ENCODE results near the gene OSBPL6.
"Not testable (repeated sequence)": the region's sequence is repeated elsewhere in the genome, so short reads cannot be mapped to it uniquely, and the experiment has no call there.

The OSBPL6 gene

DNA sequence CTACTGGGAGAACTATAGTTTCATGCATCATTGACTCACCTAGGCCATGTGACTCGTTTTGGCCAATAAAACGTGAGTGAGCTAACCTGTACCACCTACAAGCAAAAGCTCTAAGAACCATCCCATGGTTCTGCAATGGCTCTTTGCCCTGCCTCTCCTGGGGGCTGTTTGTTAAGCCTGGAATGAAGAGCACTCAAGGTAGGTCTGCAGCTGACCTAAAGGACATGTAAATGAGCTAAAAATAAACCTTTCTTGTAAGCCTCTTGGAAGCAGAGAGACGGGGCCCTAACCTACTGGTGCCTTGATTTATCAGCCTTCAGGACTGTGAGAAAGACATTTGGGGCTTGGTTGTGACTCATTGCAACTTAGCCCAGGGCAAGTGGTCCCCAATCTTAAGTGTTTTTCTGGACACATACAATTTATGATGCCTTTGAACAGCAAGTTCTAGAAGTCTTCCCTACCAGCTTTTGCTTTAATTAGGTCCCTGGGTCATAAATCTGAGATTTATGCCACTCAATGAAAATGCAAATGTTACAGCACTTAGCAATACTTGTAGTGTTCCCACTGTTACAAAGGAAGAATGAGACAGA is 107.4 kb downstream of the OSBPL6 start:
- DNase-seq (ENCODE audit: low read depth) = no peak

DNA sequence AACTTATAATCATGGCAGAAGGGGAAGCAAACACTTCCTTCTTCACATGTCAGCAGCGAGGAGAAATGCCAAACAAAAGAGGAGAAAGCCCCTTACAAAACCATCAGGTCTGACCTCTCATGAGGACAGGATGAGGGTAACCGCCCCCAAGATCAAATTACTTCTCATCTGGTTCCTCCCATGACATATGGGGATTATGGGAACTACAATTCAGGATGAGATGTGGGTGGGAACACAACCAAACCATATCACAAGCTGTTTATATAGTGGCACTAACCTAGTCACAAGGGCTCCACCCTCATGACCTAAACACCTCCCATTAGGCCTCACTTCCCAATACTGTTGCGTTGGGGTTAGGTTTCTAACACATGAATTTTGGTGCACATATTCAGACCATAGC is 110.0 kb downstream of the OSBPL6 start:
- no peak for DNase-seq (ENCODE audit: low read depth)

DNA sequence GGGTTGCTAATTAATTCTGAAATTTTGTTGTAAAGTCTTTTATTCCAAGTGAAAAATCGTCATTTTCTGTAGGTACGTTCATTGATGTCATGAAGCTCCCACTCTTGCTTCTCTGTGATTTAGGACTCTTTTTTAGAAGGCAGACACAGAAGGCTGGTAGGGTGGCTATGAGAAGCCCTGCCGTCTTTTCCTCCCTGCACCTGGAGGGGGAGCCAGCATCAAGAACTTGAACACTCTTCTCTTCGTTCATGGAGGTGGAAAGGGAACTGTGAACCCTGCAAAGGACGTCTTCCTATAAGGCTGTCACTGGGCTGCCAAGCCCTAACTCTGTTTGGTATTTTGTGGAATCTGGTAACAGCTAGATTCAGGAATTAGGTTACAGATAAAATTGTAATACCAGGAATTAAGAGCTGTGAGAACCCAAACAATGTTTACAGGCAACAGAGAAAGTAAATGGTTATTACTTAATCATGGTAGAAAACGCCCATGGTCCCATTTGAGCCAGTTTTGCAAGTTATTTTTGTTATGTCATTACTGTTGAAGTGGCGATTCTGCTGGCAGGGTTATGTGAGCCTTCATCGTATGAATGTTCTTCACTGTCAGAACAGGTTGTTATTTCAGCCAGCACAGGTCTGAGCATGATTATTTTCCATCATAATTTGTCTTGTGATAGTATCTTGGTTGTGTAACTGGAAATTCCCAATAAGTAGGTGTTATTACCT is 112.2 kb downstream of the OSBPL6 start:
- peak; percentile 10 for DNase-seq (ENCODE audit: low read depth)

DNA sequence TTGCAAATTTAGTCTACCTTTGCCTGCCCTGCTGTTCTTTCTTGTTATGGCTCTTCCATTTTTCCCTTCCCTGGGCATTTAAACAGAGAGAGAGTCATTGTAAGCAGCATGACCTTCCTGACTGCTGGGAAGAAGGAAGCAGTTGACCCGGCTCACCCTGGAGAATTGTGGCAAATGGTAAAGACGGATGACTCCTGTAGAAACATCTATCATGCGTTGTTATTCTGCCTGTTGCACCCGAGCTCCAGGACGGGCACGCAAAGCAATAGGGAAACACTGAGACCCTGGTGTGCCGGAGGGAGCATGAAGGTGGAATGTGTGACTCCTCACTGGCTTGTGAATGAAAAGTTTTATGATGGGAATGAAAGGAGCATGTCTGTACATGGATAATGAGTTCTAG is 113.3 kb downstream of the OSBPL6 start:
- no peak for DNase-seq (ENCODE audit: low read depth)

DNA sequence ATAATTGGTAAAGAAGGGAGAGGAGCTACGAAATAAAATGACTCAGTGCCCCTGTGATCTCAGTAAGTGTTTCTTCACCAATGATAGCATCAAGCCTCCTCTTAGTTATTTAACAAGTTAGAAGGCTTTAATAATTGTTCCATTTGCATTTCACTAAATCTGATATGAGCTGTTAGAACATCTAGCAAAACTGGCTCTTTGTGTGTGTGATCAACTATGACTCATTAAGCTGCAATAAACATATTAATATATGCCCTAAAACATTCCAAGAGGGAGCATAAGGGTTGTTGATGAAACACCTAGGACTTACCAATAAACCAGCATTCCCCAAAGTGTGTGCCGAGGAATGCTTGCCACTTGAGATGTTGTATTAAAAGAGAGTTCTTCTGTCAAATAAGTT is 115.2 kb downstream of the OSBPL6 start:
- no peak for DNase-seq (ENCODE audit: low read depth)

DNA sequence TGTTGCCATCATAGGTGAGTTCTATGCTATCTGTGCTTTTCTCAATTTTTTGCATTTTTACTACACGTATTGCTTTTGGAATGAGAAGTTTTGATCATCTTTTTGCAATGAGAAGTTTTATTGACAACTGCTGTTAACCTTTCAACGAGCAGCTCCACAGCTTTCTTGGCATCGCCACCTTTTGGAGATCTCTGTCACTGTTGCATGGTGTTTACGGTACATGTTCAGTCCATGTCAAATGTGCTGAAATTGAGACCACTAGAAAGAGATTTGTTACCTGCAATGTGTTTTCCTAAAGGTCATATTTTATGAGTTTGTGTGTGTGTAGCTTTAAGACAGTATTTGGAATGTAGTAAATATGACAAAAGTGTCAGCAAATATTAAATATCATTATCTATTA is 120.8 kb downstream of the OSBPL6 start:
- DNase-seq (ENCODE audit: low read depth) = no peak

DNA sequence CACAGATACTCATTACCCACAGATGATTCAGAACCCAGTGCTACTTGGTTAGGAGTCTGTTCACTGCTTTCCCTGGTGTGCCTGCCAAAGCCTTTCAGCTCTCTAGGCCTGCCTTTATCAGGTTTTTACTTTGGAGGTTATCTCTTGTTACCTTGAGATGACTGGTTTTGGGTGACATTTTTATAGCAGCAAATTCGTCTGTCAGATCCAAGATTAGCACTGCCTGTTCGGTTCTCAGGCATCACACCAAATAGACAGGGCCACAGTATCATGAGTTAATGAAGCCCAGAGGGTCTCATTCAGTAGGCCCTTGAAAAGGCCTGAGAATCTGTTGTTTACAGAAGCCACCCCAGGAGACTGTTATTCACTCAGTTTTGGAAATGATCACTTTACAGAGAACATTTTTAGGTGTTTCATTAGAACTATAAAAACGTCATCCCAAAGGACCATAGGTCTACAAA is 121.2 kb downstream of the OSBPL6 start:
- DNase-seq (ENCODE audit: low read depth) = no peak

DNA sequence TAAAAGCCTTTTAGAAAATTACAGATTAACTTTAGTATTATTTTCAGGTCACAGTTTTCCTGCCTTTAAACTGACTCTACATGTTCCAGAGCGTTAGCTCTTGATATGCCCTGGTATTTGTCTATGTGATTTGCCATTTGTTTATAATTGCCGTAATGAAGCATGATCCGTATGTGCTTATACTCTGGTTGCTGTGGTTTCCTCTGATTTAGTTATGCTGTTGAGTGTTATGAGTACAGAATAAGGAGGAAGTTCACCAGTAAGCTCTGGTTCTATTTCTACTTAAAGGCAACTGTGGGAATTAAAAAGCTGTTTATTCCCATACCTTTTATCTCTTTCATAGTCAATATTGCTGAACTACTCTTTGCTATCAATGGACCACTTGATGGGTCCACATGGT is 123.5 kb downstream of the OSBPL6 start:
- DNase-seq (ENCODE audit: low read depth) = no peak

DNA sequence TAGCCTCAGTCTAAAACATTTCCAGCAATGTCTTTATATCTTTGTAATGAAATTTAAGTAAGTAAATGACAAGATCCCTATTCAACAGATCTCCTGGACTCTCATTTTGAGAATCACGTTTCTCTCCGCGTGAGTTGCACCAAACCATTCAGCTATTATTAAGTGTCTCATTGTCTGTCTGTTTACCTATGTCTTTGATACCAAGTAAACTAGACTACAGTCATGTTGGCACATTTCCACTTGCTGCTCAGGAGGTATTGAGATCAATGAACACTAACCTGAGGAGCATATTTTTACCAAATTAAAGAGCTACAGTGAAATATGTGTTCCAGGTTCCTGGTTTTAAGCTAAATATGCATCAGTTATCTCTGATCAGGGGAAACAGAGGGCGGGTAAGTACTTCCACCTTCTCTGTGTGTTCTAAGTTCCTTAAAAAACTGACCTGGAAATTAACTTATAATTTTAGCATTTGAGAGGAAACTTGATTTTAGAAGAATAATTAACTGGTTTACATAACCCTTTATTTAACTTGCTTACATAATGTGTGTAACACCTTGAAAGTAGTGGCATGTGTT is 125.8 kb downstream of the OSBPL6 start:
- no peak for DNase-seq (ENCODE audit: low read depth)

DNA sequence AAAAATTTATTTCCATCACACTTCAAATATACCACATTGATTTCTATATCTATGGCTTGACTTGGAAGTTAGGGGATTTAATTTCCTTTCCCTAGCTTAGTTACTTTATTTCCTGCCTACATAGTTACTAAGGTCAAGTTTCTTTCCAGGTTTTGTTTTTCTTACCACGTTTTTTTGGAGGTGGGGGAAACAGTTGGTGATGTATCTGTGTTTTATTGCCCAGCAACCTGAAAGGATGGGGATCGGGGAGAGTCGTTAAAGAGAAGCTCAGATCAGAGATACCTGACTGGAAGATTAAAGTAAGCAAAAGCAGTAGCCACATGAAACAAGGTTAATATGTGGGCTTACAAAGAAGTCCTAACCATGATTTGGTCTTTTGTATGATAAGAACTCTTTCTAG is 127.8 kb downstream of the OSBPL6 start:
- DNase-seq (ENCODE audit: low read depth) = no peak

DNA sequence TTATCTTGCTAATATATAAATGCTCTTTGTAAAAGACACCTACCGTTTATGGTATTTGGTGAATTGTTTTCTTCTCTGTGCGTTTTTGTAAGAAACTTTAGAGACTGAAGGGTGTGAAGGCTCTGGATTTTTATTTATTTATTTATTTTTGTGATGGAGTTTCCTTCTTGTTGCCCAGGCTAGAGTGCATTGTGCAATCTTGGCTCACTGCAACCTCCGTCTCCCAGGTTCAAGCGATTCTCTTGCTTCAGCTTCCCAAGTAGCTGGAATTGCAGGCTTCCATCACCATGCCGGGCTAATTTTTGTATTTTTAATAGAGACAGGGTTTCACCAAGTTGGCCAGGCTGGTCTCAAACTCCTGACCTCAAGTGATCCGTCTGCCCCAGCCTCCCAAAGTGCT is 129.0 kb downstream of the OSBPL6 start:
- DNase-seq (ENCODE audit: low read depth) = not testable (repeated sequence)

DNA sequence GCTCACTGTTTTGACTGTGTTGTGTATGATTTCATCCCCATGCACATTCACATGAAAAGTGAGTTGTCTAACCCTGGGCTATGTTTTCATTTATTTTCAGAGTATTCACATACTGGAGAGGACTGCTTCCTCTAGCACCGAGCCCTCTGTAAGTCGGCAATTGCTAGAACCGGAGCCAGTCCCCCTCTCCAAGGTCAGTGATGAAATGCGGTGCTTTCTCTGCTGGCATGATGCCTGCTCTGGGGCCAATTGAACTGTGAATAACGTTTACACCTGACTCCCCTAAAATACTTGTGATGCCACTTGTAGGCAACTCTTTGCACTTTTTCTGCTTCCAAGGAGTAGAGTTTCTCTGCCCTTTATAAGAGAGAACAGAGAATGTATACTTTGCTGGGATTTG is 129.8 kb downstream of the OSBPL6 start:
- DNase-seq (ENCODE audit: low read depth) = no peak

DNA sequence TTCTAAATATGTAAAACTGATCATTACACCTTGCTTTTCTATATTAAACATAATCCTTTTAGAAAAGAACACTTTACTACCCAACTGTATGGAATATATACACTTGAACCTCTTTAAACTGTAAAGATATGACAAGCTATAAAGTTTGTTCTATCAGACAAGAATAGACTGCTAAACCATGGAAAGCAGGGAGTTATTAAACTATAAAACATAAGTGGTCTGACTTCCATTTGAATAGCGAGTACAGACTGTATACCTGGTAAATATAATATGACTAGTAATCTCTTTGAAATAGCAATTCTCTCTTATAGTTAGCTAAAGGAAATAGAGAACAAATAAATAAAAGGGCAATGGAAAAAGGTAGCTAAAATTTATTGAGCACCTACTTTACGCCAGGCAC is 131.0 kb downstream of the OSBPL6 start:
- no peak for DNase-seq (ENCODE audit: low read depth)

DNA sequence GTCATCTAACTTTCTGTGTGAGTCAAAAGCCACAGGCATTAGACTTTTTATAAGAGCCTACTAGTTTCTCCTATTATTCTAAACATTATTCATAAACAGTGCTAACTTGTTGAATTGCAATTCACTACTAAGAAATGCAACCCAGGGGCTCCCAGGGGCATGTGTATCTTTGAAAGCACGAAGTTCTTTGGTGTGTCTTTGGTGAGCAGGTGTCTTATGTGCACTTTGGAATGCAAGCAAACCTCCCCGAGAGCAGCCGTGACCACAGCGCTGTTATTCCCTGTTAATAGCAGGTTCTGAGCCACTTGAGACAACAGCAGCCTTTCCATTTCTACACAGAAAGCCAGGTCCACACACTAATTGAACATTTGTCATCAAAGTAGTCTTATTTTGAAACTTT is 133.2 kb downstream of the OSBPL6 start:
- DNase-seq (ENCODE audit: low read depth) = no peak

DNA sequence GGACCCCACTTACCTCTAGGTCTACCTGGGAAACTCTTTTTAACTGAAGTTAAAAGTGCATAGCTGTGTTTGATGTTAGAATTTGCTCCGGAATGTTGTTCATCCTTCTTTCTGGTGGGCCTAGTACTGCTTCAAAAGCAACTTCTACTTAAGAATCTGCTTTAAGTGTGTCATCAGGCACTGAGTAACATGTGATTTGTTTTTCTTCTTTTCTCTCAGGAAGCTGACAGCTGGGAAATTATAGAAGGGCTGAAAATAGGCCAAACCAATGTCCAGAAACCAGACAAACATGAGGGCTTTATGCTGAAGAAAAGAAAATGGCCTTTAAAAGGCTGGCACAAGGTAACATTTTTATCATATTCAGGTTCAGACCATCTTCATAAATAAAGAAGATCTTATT is 133.7 kb downstream of the OSBPL6 start:
- DNase-seq (ENCODE audit: low read depth) = no peak

DNA sequence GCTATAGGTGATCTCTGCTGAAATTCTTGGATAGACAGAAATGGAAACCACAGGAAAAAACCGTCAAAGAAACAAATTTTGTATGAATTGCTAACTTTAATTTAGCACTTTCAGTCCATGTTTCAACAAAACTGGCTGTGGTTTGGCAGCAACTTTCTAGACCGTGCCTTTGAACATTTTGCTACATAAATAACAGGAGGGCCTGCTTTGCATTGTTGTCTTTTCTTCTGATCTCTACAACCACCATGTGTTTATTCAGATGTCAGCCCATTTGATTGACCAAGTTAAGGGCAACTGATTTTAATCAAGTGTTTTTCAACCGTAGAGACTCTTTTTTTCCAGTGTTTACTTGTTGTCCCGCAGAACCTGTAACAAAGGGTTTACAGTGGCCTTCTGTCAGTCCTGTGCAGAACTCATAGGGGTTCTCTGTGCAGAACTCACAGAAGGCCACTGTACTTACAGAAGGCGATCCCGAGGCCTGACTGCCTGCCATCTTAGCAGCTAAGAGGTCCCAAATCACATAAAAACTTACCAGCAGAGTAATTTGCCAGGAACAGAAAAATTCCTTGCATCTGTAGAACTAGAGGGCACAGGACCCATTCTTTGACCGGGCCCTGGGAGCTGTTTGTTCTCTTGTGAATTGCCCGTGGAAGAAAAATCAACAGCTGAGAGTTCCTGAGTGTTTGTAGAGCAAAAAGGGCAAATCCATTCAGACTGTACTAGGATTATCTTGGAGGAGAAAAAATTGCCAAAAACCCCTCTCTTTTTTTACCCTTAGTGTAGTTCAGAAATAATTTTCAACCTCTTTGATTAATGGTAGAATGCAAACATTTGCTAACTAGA is 136.1 kb downstream of the OSBPL6 start:
- no peak for DNase-seq (ENCODE audit: low read depth)

DNA sequence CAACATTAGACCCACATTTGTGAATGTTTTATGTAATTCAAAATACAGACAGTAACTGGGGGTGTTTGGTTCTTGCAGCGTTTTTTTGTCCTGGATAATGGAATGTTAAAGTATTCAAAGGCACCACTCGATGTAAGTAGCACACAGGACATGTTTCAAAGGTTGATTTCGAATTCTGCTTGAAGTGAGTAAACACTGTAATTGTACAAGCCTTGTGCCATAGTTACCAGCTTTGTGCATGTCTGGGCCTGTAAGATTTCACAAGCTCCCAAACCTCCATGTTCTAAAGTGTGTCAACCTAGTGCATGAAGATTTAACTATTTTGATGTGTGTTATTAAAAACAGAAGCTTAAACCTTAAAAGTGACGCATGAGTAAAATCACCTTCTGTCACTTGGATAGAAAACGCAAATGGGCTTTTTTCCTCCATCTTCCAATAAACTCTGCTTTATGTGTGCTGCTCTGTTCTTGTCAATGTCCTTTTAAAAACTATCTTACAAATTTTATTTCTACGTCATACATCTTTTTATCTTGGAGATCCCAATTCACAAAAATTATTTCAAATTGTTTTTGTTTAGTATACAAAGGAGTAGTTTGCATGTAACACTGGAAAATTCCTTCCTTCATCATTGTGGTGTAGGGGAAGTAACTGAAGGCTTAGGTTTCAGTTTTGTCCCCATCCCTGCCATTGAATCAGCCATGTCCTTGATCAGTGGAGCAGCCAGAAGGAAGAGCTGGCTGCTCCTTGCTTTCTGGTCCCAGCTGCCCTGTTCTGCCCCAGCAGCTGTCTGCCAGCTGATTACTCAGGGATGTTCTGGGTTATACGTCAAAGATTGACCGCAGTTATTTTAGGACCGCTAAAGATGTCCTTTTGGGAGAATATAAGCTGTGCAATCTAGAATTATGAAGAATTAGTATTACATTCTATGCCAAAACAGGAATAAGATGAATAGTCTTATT is 137.4 kb downstream of the OSBPL6 start:
- no peak for DNase-seq (ENCODE audit: low read depth)

DNA sequence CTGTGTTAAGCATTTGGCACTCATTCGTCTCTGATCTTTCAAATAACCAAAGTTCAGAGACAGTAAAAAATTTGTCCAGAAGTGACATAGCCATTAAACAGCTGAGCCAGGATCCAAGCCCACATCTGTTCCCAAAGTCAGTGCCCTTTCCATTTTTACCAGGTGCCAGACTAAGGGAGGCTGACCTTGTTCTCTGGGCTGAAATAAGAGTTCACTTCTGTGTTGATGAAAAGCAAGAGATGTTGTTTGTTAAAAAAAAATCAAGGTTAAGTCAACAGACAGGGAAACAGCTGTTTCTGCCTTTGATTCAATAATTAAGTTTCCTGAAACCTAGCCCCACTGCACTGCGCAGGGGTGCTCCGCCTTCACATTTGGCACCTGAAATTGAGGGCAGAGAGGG is 139.5 kb downstream of the OSBPL6 start:
- DNase-seq (ENCODE audit: low read depth) = no peak

DNA sequence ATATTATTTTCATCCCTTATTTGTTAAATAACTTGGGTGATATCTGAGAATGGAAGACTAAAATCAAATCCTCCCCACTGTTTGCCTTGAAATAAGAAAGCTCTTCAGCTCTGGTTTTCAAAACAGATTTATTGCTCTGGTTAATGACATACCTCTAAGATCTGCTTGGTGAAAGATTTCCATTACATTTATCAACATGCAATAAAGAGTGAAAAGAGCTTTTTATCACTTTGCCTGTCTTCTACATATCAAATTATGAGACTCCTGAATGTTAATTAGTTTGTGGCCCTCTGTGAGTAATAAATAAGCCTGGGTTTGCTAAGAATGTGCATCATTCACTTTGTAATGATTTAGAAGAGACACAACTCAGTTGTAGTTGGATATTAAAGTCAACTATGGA is 140.9 kb downstream of the OSBPL6 start:
- DNase-seq (ENCODE audit: low read depth) = no peak

DNA sequence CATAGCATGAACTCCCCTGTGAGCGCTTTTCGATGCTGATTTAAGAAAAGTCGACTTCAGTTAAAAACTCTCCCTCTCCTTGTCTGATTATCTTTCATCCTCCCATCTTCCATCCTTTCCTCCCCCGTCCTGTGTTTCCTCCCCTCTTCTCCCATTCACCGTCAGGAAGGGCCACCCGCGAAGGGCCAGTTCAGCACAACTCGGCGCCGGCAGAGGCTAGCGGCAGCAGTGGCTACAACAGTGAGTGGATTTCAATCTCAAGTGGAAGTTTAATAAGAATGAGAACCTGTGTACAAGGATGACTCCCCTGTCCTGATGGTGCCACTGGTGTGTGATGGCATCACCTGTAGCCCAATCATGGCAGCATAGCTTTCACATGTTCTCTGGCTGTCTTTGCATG is 149.8 kb downstream of the OSBPL6 start:
- DNase-seq (ENCODE audit: low read depth) = no peak

DNA sequence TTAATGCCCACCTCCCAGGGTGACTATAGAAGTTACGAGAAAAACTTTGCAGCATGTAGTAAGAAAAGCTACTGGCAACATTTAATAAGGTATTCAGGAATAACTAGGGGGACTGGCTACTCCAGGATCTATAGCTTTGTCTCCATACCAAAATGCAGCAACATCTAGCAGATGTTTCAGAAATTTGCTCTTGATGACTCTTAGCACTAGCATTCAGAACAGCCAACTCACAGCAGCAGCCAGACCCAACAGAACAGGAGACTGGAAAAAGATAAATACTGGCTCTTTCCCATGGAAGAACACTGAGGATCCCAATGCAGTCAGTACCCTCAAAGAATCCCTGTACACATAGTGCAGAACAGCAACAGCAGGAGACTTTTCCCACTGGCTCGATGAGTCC is 151.6 kb downstream of the OSBPL6 start:
- DNase-seq (ENCODE audit: low read depth) = no peak

DNA sequence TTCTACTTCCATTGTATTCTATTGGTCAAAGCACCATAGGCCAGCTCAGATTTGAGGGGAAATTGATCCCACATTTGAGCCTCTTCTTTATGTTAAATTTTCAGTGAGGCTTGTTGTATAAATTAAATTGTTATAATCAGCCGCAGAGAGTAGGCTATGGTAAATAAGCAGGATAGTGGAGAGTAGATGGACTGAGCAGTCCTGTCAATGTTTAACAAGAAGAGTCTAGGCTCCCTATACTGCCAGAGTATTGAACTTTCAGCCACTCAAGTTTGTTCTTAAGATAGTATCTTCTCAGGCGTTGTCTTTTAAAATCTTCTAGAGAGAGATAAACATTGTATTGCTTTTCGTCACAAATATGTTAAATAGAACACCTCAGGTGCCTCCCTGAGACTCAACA is 155.7 kb downstream of the OSBPL6 start:
- DNase-seq (ENCODE audit: low read depth) = no peak
